Peyer's patch (tissue), 4 donors: ENCODE data around the gene PLAAT2. TPM values are rescaled to one million over a fixed set of nuclear protein-coding genes. Genes with fewer than 3 reads are reported as not detected.

Experiments
- DNase-seq, 3 donors: peaks; one replicate each; pipeline ENCODE4 v3.0.0-alpha.2; 2017 to 2019
- H3K27ac ChIP-seq, 4 donors: fragments of 200-600 bp; sonication (generic); one replicate each; pipeline ENCODE4 v1.5.1; 2016 to 2019
- H3K27me3 ChIP-seq, 2 donors: fragments of 200-600 bp; sonication (generic); one replicate each; pipeline ENCODE4 v1.5.1; 2019
- H3K36me3 ChIP-seq, 3 donors: fragments of 200-600 bp; sonication (generic); one replicate each; pipeline ENCODE4 v1.5.1; 2016 to 2019
- H3K4me1 ChIP-seq, 4 donors: fragments of 200-600 bp; sonication (generic); one replicate each; pipeline ENCODE4 v1.5.1; 2016 to 2019
- H3K4me3 ChIP-seq, 4 donors: fragments of 200-600 bp; sonication (generic); 1 replicate in 3 of 4; 2 replicates in 1 of 4; pipeline ENCODE4 v1.5.1; 2016 to 2019; ENCODE audit warnings: mild to moderate bottlenecking in 1 of 4
- H3K9me3 ChIP-seq, 4 donors: fragments of 200-600 bp; sonication (generic); one replicate each; pipeline ENCODE4 v1.5.1; 2016 to 2019; ENCODE audit warnings: mild to moderate bottlenecking in 1 of 4
- POLR2A ChIP-seq, 2 donors: fragments of 450-650 bp; IDR thresholded peaks; one replicate each; pipeline ENCODE4 v1.5.1; 2017; ENCODE audit warnings: antibody characterized with exemption in 2 of 2, mild to moderate bottlenecking in 2 of 2, moderate library complexity in 2 of 2
- total RNA-seq, 4 donors: library from RNA; depleted of rRNA; stranded (reverse); fragments of >200 nt; gene quantifications; one replicate each; pipeline ENCODE4 v1.1.0, GENCODE V29; 2016
- TF ChIP-seq, protein P1 (sequence below), 6 experiments: fragments of 450-650 bp in 4 of 6; fragments of 200-600 bp in 2 of 6; sonication (generic) in 1 of 6; IDR thresholded peaks; one replicate each; pipeline ENCODE4 v1.5.1; 2017 to 2019; ENCODE audit warnings: antibody characterized with exemption in 6 of 6, mild to moderate bottlenecking in 3 of 6, moderate library complexity in 1 of 6

PLAAT2 gene
- total RNA-seq, 4 donors from 2014 or later = 13.2 to 144 (median 68.7) TPM

DNA sequence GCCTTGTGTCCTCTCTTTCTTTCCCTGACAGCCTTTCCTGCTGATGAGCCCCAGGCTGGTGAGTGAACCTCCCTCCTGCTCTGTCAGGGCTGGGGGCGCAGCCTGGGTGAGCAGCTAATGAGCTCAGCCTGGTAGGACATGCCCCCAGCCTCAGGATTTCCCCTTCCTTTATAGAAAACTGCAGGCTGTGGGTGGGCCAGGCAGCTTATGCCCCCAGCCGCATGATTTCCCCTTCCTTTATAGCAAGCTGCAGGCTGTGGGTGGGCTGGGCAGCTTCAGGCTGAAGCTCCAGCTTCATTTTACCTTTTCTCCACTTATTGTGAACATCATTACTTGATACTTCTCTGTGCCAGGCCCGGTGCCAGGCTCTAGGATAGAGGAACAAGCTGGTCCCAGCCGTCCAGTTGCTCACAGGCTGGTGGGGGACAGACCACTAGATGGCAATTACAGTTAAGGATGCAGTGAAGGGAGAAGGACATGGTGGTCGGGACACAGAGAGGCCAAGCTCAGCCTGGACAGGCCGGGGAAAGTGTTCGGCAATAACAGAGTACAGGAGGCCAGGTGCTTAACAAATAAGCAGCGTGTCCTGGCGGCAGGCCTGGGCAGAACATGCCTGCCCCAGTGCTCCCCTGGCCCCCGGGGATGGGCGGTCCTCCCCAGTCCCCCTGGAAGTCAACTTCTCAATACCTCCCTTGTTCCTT, 52.0 kb downstream of the PLAAT2 start:
- H3K27me3 ChIP-seq = no peaks in the 10 kb centered on the region
- TF ChIP-seq, protein P1, sequence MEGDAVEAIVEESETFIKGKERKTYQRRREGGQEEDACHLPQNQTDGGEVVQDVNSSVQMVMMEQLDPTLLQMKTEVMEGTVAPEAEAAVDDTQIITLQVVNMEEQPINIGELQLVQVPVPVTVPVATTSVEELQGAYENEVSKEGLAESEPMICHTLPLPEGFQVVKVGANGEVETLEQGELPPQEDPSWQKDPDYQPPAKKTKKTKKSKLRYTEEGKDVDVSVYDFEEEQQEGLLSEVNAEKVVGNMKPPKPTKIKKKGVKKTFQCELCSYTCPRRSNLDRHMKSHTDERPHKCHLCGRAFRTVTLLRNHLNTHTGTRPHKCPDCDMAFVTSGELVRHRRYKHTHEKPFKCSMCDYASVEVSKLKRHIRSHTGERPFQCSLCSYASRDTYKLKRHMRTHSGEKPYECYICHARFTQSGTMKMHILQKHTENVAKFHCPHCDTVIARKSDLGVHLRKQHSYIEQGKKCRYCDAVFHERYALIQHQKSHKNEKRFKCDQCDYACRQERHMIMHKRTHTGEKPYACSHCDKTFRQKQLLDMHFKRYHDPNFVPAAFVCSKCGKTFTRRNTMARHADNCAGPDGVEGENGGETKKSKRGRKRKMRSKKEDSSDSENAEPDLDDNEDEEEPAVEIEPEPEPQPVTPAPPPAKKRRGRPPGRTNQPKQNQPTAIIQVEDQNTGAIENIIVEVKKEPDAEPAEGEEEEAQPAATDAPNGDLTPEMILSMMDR (IDR thresholded peaks at IDR 0.05) = no peak
- no peak for TF ChIP-seq POLR2A (IDR thresholded peaks at IDR 0.05)
- H3K4me3 ChIP-seq = no peak overlapping the region
- no peaks in the 10 kb centered on the region for H3K4me1 ChIP-seq
- no peaks in the 10 kb centered on the region for H3K9me3 ChIP-seq
- H3K36me3 ChIP-seq = no peaks in the 10 kb centered on the region
- no peak for DNase-seq
- H3K27ac ChIP-seq = no peak overlapping the region

DNA sequence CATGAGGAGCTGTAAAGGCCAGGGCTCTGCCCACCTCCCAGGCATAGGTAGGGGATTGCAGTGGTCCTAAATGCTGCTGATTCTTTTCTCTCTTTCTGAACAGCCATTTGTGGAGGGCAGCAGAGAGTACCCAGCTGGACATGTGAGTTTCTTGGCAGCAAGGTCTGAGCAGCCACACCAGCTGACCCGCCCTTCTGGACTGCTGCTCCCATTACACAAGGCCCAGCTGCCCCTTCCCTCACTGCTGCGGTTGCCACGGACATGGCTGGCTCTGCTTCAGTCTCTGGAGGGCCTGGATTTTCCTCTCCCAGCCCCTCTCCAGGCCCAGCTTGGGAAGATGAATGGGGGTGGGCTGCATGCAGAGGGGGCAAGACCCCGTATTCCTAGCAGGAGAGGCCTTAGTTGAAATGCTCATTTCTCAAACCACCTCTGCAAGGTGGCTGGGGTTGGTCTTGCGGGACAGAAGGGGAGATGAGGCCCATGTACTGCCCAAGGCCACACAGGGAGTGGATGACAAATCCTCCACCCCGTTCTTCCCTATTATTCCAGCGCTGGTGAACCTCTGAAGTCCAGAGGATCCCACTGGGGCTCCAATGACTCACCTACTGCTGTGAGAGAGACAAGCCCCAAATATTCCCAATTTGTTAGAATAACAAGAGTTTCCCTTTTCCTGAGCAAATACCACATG, 52.7 kb downstream of the PLAAT2 start:
- Histone ChIP-seq H3K4me1 (no peaks in the 10 kb centered on the region), H3K36me3 (no peaks in the 10 kb centered on the region), H3K27me3 (no peaks in the 10 kb centered on the region), H3K4me3 (no peak overlapping the region), H3K9me3 (no peaks in the 10 kb centered on the region), H3K27ac (no peak overlapping the region)
- DNase-seq = no peak
- TF ChIP-seq, protein P1 (IDR thresholded peaks at IDR 0.05) = no peak
- TF ChIP-seq POLR2A (IDR thresholded peaks at IDR 0.05) = no peak

DNA sequence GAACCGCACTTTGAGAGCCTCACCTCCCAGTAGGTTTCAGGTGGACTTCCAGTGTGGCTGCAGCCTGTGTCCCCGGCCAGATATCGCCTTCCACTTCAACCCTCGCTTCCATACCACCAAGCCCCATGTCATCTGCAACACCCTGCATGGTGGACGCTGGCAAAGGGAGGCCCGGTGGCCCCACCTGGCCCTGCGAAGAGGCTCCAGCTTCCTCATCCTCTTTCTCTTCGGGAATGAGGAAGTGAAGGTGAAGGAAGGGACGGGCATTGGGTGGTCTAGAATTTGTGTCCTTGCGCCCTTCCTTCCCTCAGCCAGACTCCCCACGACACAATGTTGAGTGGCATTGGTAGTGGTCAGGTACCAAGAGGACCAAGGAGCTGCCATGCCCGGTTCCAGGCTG, 54.4 kb downstream of the PLAAT2 start:
- Histone ChIP-seq H3K4me3 (no peak overlapping the region), H3K36me3 (no peaks in the 10 kb centered on the region), H3K9me3 (no peaks in the 10 kb centered on the region), H3K4me1 (no peaks in the 10 kb centered on the region), H3K27ac (no peak overlapping the region), H3K27me3 (no peaks in the 10 kb centered on the region)
- DNase-seq = no peak
- no peak for TF ChIP-seq POLR2A (IDR thresholded peaks at IDR 0.05)
- TF ChIP-seq, protein P1 (IDR thresholded peaks at IDR 0.05) = no peak

DNA sequence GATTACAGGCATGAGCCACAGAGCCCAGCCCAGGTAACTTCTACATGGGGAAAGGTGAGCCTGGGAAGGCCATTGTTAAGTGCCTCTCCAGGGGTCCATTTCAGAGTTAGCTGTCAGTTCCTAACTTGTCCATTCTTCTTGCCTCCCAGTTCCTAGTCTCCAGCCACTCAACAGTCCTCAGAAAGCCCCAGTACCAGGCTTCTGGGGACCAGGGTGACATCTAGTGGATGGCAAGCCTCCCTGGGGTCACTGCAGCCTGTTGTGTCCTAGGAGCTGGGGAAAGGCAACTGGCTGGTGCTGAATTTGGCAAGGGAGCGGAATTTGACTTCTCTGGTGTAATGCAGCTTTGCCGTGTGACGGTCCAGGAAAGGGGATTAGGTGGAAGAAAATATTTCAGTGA, 55.2 kb downstream of the PLAAT2 start:
- H3K27ac ChIP-seq = no peak overlapping the region
- peak in 1 of 3 donors; percentile 63 for DNase-seq
- no peaks in the 10 kb centered on the region for H3K9me3 ChIP-seq
- no peaks in the 10 kb centered on the region for H3K36me3 ChIP-seq
- no peak for TF ChIP-seq POLR2A (IDR thresholded peaks at IDR 0.05)
- TF ChIP-seq, protein P1 (IDR thresholded peaks at IDR 0.05) = peak in 4 of 6 experiments; percentile 14 to 35 (median 20)
- H3K4me3 ChIP-seq = no peak overlapping the region
- H3K27me3 ChIP-seq = no peaks in the 10 kb centered on the region
- no peaks in the 10 kb centered on the region for H3K4me1 ChIP-seq

DNA sequence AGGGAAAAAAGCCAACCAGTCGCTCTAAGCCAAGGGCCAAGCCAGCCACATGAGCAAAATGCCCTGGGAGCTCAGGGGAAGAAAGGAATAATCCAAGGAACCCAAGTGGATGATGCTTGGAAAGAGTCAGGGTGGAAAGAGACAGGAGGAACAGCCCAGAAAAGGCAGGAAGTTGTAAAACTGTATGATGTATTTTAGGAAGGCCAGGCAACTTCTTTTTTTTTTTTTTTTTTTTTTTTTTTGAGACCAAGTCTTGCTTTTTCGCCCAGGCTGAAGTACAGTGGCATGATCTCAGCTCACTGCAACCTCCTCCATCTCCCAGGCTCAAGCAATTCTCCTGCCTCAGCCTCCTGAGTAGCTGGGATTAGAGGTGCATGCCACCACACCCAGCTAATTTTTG, 55.7 kb downstream of the PLAAT2 start:
- Histone ChIP-seq H3K9me3 (no peaks in the 10 kb centered on the region), H3K36me3 (no peaks in the 10 kb centered on the region), H3K27ac (no peak overlapping the region), H3K4me3 (no peak overlapping the region), H3K4me1 (no peaks in the 10 kb centered on the region), H3K27me3 (no peaks in the 10 kb centered on the region)
- no peak for DNase-seq
- TF ChIP-seq, protein P1 (IDR thresholded peaks at IDR 0.05) = no peak
- no peak for TF ChIP-seq POLR2A (IDR thresholded peaks at IDR 0.05)
